ENCODE results near the gene EXOC6B.

DNA sequence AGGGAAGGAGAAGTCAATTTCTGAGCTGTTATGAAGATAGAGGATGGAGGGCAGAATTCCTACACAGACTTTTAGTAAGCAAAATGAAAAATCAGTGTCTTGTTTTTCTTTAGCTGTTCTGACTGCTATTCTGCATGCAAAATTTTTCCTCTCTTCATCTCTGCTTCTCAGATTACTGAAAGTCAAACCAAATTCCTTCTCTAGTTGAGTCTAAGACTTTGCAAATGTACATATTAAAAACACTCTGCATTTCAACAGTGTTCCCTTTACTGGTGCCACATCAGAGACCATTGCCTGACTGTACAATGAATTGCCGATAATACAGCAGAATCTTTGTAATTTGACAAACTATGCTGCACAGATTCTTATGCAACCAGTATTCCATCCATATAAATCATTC, 198.8 kb downstream of the EXOC6B start:
- TF ChIP-seq, protein P1, sequence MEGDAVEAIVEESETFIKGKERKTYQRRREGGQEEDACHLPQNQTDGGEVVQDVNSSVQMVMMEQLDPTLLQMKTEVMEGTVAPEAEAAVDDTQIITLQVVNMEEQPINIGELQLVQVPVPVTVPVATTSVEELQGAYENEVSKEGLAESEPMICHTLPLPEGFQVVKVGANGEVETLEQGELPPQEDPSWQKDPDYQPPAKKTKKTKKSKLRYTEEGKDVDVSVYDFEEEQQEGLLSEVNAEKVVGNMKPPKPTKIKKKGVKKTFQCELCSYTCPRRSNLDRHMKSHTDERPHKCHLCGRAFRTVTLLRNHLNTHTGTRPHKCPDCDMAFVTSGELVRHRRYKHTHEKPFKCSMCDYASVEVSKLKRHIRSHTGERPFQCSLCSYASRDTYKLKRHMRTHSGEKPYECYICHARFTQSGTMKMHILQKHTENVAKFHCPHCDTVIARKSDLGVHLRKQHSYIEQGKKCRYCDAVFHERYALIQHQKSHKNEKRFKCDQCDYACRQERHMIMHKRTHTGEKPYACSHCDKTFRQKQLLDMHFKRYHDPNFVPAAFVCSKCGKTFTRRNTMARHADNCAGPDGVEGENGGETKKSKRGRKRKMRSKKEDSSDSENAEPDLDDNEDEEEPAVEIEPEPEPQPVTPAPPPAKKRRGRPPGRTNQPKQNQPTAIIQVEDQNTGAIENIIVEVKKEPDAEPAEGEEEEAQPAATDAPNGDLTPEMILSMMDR (IDR thresholded peaks at IDR 0.05; ENCODE audit: low read length): no peak
- no peak for TF ChIP-seq EZH2phosphoT487 (IDR thresholded peaks at IDR 0.05; ENCODE audit: low read length)
- TF ChIP-seq EZH2 (optimal IDR thresholded peaks at IDR 0.05; ENCODE audit: low read depth, low read length): no peak

Measured in MM.1S (cell line).